MM.1S (cell line): ENCODE measurements around the gene NDRG4.

Source experiments
- EZH2phosphoT487 ChIP-seq: fragments of 300-600 bp; sonication (generic); IDR thresholded peaks from 2 replicates; pipeline ENCODE4 v1.6.1; 2018; ENCODE audit warnings: antibody characterized with exemption, low read length
- TF ChIP-seq, protein P1 (sequence below): fragments of 300-600 bp; sonication (generic); IDR thresholded peaks from 2 replicates; pipeline ENCODE4 v1.5.1; 2016; ENCODE audit warnings: antibody characterized with exemption, low read length, mixed read lengths

DNA sequence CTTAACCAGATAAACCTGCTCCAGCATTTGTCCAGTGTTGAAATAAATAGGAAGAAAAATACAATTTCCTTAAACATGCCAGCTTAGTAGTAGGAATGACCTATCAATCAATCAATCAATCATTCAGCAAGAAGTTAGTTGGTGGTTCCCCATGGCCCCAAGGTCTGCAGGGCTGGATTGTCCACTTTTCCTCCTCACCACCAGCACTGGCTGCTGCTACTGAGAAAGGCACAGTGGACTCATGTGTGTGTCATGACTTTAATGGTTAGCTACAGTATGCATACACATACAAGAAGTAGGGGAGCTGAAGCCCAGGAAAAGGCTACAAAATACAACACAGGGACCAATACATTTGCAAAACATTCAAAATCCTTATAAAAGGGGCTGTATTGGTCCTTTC is 19.8 kb downstream of the NDRG4 start:
- TF ChIP-seq, protein P1, sequence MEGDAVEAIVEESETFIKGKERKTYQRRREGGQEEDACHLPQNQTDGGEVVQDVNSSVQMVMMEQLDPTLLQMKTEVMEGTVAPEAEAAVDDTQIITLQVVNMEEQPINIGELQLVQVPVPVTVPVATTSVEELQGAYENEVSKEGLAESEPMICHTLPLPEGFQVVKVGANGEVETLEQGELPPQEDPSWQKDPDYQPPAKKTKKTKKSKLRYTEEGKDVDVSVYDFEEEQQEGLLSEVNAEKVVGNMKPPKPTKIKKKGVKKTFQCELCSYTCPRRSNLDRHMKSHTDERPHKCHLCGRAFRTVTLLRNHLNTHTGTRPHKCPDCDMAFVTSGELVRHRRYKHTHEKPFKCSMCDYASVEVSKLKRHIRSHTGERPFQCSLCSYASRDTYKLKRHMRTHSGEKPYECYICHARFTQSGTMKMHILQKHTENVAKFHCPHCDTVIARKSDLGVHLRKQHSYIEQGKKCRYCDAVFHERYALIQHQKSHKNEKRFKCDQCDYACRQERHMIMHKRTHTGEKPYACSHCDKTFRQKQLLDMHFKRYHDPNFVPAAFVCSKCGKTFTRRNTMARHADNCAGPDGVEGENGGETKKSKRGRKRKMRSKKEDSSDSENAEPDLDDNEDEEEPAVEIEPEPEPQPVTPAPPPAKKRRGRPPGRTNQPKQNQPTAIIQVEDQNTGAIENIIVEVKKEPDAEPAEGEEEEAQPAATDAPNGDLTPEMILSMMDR = no peak
- no peak for TF ChIP-seq EZH2phosphoT487
